ENCODE results near the gene SMG6. TPM values are rescaled to one million over a fixed set of nuclear protein-coding genes. Genes with fewer than 3 reads are reported as not detected.

SMG6 gene
- total RNA-seq, 1 donor from 2014 or later = 31.6 TPM

DNA sequence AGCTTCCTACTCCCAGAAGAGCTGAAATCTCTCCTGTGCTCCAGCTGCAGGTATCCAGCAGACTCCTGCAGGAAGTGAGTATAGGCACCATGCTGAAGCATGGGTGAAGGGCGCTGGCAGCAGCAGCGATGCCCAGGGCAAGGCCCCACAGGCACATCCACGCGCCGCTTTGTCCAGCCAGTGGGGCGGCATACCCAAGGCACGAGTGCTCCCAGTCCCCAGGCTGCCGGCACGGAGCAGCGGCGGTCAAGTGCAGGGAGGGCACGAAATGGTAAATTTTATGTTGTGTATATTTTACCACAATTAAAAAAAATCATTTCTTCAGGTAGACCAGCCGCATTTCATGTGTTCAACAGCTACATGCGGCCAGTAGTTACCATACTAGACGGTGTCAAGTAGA lies 175.6 kb downstream of the SMG6 start:
- no peaks in the 10 kb centered on the region for H3K9me3 Mint-ChIP-seq
- H3K36me3 Mint-ChIP-seq (ENCODE audit: low read depth) = peaks cover 11% of the 10 kb centered on the region
- no peak for DNase-seq
- peaks cover 20% of the 10 kb centered on the region for H3K4me1 Mint-ChIP-seq
- H3K27ac Mint-ChIP-seq = no peak overlapping the region
- H3K27me3 Mint-ChIP-seq = no peaks in the 10 kb centered on the region
- intact Hi-C loops (cut with micrococcal nuclease) = no loop called here
- H3K4me3 Mint-ChIP-seq = no peak overlapping the region

- intact Hi-C loops (cut with micrococcal nuclease) = no loop called here
- no peaks in the 10 kb centered on the region for H3K9me3 Mint-ChIP-seq
- H3K36me3 Mint-ChIP-seq (ENCODE audit: low read depth) = peaks cover 13% of the 10 kb centered on the region
- peaks cover 24% of the 10 kb centered on the region for H3K4me1 Mint-ChIP-seq
- no peak overlapping the region for H3K27ac Mint-ChIP-seq
- DNase-seq = no peak
- no peak overlapping the region for H3K4me3 Mint-ChIP-seq
- H3K27me3 Mint-ChIP-seq = no peaks in the 10 kb centered on the region
These were observed 178.5 kb downstream of the SMG6 start for GRCh38 chr17:2125013-2125535.

GRCh38 chr17:2124391-2124790 lies 179.2 kb downstream of the SMG6 start:
- H3K27ac Mint-ChIP-seq = no peak overlapping the region
- DNase-seq = no peak
- intact Hi-C loops (cut with micrococcal nuclease) = no loop called here
- no peaks in the 10 kb centered on the region for H3K27me3 Mint-ChIP-seq
- H3K4me3 Mint-ChIP-seq = no peak overlapping the region
- peaks cover 24% of the 10 kb centered on the region for H3K4me1 Mint-ChIP-seq
- peaks cover 13% of the 10 kb centered on the region for H3K36me3 Mint-ChIP-seq (ENCODE audit: low read depth)
- H3K9me3 Mint-ChIP-seq = no peaks in the 10 kb centered on the region

GRCh38 chr17:2123375-2124251 lies 180.0 kb downstream of the SMG6 start:
- peak overlapping the region; percentile 78 for H3K27ac Mint-ChIP-seq
- H3K9me3 Mint-ChIP-seq = no peaks in the 10 kb centered on the region
- intact Hi-C loops (cut with micrococcal nuclease) = no loop called here
- peaks cover 22% of the 10 kb centered on the region for H3K4me1 Mint-ChIP-seq
- no peaks in the 10 kb centered on the region for H3K27me3 Mint-ChIP-seq
- H3K4me3 Mint-ChIP-seq = peak overlapping the region; percentile 47
- H3K36me3 Mint-ChIP-seq (ENCODE audit: low read depth) = peaks cover 13% of the 10 kb centered on the region
- DNase-seq = peak; percentile 63

DNA sequence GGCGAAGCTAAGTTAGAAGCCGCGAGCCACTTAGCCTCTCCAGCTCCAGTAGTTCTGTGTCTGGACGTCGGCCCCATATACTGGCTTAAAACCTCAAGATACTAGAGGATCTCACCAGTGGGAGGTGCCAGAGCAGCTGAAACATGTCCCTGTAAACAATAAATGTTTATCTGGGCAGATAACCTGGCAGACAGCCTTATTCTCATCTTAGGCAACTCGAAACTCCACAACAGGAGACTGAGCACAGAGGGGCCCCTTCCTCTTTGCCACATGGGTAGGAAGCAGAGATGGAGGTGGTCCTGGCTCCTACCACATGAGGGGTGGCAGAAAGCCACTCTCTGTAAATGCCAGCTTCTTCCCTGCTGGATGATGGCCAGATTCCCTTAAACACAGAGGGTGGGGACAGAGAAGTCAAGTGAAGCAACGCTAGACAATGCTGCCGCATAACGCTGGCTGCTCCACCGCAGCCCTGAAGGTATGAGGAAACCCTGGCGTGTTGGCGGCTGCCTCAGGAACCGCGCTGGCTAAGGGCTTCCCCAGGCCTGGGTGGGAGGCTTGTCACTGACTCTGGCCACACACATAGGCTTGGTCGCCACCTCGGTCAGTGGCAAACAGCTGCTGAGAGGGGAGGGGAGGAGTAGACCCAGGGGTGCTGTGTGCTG lies 180.8 kb downstream of the SMG6 start:
- Mint-ChIP-seq H3K9me3 (no peaks in the 10 kb centered on the region), H3K36me3 (ENCODE audit: low read depth) (peaks cover 13% of the 10 kb centered on the region), H3K27ac (peak overlapping the region; percentile 4)

GRCh38 chr17:2120586-2121335 lies 182.8 kb downstream of the SMG6 start:
- Mint-ChIP-seq H3K36me3 (ENCODE audit: low read depth) (peaks cover 13% of the 10 kb centered on the region), H3K27me3 (no peaks in the 10 kb centered on the region), H3K4me1 (peaks cover 26% of the 10 kb centered on the region), H3K4me3 (no peak overlapping the region), H3K9me3 (no peaks in the 10 kb centered on the region), H3K27ac (no peak overlapping the region)
- intact Hi-C loops (cut with micrococcal nuclease) = no loop called here
- DNase-seq = no peak

More for the DNA sequence above, 180.8 kb downstream of the SMG6 start:
- Mint-ChIP-seq H3K4me3 (peak overlapping the region; percentile 28), H3K27me3 (no peaks in the 10 kb centered on the region), H3K4me1 (peaks cover 22% of the 10 kb centered on the region)
- DNase-seq = no peak
- intact Hi-C loops (cut with micrococcal nuclease) = no loop called here

GRCh38 chr17:2113279-2113622 lies 190.3 kb downstream of the SMG6 start:
- Mint-ChIP-seq H3K4me1 (peaks cover 9% of the 10 kb centered on the region), H3K9me3 (no peaks in the 10 kb centered on the region), H3K27ac (no peak overlapping the region), H3K36me3 (ENCODE audit: low read depth) (peaks cover 7% of the 10 kb centered on the region), H3K27me3 (no peaks in the 10 kb centered on the region), H3K4me3 (no peak overlapping the region)
- intact Hi-C loops (cut with micrococcal nuclease) = no loop called here
- DNase-seq = no peak

DNA sequence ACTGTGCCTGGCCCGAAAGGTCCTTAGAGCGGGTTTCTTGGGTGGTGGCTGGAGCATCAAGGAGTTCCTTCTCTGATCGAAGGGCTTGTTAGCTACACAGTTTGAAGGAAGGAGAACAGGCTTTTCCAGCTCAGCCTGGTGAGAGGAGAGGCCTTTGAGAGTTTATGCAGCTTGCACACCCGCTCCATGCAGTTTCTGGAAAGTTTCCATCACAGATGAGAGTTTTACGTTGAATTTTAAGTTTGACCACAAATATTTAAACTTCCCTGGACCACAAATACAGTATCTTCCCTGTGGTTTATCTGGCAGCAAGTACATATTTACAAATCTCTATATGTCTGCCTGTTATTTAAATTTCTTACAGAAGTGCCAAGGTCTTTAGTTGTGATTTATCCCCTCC lies 191.9 kb downstream of the SMG6 start:
- H3K9me3 Mint-ChIP-seq = no peaks in the 10 kb centered on the region
- no peaks in the 10 kb centered on the region for H3K27me3 Mint-ChIP-seq
- H3K4me1 Mint-ChIP-seq = peaks cover 6% of the 10 kb centered on the region
- DNase-seq = no peak
- no peak overlapping the region for H3K4me3 Mint-ChIP-seq
- intact Hi-C loops (cut with micrococcal nuclease) = no loop called here
- H3K27ac Mint-ChIP-seq = no peak overlapping the region
- peaks cover 7% of the 10 kb centered on the region for H3K36me3 Mint-ChIP-seq (ENCODE audit: low read depth)

GRCh38 chr17:2110436-2110835 lies 193.1 kb downstream of the SMG6 start:
- intact Hi-C loops (cut with micrococcal nuclease) = no loop called here
- H3K27ac Mint-ChIP-seq = no peak overlapping the region
- DNase-seq = no peak
- H3K4me1 Mint-ChIP-seq = peaks cover 15% of the 10 kb centered on the region
- H3K4me3 Mint-ChIP-seq = no peak overlapping the region
- peaks cover 9% of the 10 kb centered on the region for H3K36me3 Mint-ChIP-seq (ENCODE audit: low read depth)
- no peaks in the 10 kb centered on the region for H3K9me3 Mint-ChIP-seq
- H3K27me3 Mint-ChIP-seq = no peaks in the 10 kb centered on the region

GRCh38 chr17:2108170-2108569 lies 195.4 kb downstream of the SMG6 start:
- H3K27me3 Mint-ChIP-seq = no peaks in the 10 kb centered on the region
- DNase-seq = no peak
- H3K36me3 Mint-ChIP-seq (ENCODE audit: low read depth) = peaks cover 12% of the 10 kb centered on the region
- no peak overlapping the region for H3K4me3 Mint-ChIP-seq
- H3K27ac Mint-ChIP-seq = no peak overlapping the region
- H3K4me1 Mint-ChIP-seq = peaks cover 17% of the 10 kb centered on the region
- intact Hi-C loops (cut with micrococcal nuclease) = no loop called here
- H3K9me3 Mint-ChIP-seq = no peaks in the 10 kb centered on the region

DNA sequence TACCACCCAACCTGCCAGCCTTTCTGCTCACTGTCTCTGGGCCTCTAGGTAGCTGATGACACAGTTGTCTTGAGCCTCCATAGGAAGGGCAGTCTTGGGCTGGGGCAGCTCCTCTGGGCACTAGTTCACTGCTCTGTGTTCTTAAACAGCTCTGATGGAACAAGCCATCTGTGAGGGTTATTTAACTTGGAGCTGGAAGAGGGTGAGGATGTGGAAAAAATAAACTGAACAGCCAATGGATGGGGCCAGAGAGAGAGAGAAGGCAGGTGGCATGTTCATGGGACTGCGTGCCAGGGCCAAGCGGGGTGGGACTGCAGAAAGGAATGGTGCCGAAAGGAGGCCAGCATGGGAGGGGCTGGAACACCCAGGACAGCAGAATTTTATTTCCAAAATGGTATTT lies 196.1 kb downstream of the SMG6 start:
- Mint-ChIP-seq H3K36me3 (ENCODE audit: low read depth) (peaks cover 18% of the 10 kb centered on the region), H3K27ac (no peak overlapping the region), H3K9me3 (no peaks in the 10 kb centered on the region), H3K4me1 (peaks cover 24% of the 10 kb centered on the region), H3K27me3 (no peaks in the 10 kb centered on the region), H3K4me3 (no peak overlapping the region)
- intact Hi-C loops (cut with micrococcal nuclease) = no loop called here
- no peak for DNase-seq

DNA sequence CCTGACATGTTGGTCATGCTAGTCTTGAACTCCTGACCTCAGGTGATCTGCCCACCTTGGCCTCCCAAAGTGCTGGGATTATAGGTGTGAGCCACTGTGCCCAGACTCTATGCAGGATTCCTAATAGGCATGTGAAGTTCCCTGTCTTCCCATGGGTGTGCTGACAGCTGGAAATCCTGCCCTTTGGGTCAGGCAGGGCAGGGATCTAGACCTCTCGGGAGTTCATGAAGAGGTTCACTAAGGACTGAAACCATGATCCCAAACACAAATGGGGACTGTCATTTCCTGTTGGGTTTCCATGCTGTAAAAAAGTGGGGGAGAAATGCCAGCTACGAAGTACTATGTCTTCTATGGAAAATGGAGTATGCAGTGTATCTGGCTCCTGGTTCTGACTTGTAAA lies 196.5 kb downstream of the SMG6 start:
- no peak overlapping the region for H3K27ac Mint-ChIP-seq
- H3K9me3 Mint-ChIP-seq = no peaks in the 10 kb centered on the region
- H3K27me3 Mint-ChIP-seq = no peaks in the 10 kb centered on the region
- DNase-seq = no peak
- H3K4me1 Mint-ChIP-seq = peaks cover 24% of the 10 kb centered on the region
- H3K4me3 Mint-ChIP-seq = no peak overlapping the region
- H3K36me3 Mint-ChIP-seq (ENCODE audit: low read depth) = peaks cover 18% of the 10 kb centered on the region
- intact Hi-C loops (cut with micrococcal nuclease) = no loop called here

GRCh38 chr17:2106308-2106955 lies 197.2 kb downstream of the SMG6 start:
- DNase-seq = no peak
- peaks cover 18% of the 10 kb centered on the region for H3K36me3 Mint-ChIP-seq (ENCODE audit: low read depth)
- no peak overlapping the region for H3K27ac Mint-ChIP-seq
- no peaks in the 10 kb centered on the region for H3K27me3 Mint-ChIP-seq
- intact Hi-C loops (cut with micrococcal nuclease) = no loop called here
- no peak overlapping the region for H3K4me3 Mint-ChIP-seq
- no peaks in the 10 kb centered on the region for H3K9me3 Mint-ChIP-seq
- peaks cover 29% of the 10 kb centered on the region for H3K4me1 Mint-ChIP-seq

All from activated CD4-positive, alpha-beta T cell treated with anti-CD3 and anti-CD28 coated beads, Interleukin-2, amount 10 ng/mL, durations not matched to agents 24 days and 14 days (primary cell).